Measurements from ENCODE around the gene DRP2.

Gene DRP2

DNA sequence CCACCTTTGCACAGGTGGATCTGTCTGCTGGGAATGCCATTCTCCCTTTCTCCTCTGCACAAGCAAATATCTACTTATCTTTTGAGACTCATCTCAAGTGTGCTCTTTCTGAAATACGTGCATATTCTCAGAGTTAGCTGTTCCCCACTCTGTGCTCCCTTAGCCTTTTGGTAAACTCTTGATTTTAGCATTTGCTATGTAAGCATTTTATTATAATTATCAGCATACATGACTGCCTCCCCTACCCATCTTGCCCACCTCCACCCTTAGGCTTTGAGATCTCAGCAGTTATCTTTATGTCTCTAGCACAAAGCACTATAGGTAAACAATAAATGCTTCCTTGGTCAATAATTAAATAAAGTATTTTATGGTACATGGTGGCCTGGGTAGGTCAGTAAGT, 11.5 kb downstream of the DRP2 start:
- Histone ChIP-seq H3K4me3 (ENCODE audit: low read depth in 1 of 5, low read length in 5 of 5) (no peak overlapping the region), H3K9ac (ENCODE audit: low read length in 5 of 5) (no peak overlapping the region), H3K4me1 (ENCODE audit: control insufficient read depth in 5 of 5, insufficient read depth in 5 of 5, low read length in 5 of 5) (no peaks in the 10 kb centered on the region), H3K9me3 (ENCODE audit: control insufficient read depth in 5 of 5, low read length in 5 of 5) (no peaks in the 10 kb centered on the region), H3K36me3 (ENCODE audit: control insufficient read depth in 5 of 5, insufficient read depth in 5 of 5, low read length in 5 of 5) (no peaks in the 10 kb centered on the region), H3K27me3 (ENCODE audit: control insufficient read depth in 5 of 5, insufficient read depth in 4 of 5, low read length in 5 of 5) (peaks cover 5 to 26% (median 17%) of the 10 kb centered on the region in 5 donors), H3K27ac (ENCODE audit: low read depth, low read length) (no peak overlapping the region)

DNA sequence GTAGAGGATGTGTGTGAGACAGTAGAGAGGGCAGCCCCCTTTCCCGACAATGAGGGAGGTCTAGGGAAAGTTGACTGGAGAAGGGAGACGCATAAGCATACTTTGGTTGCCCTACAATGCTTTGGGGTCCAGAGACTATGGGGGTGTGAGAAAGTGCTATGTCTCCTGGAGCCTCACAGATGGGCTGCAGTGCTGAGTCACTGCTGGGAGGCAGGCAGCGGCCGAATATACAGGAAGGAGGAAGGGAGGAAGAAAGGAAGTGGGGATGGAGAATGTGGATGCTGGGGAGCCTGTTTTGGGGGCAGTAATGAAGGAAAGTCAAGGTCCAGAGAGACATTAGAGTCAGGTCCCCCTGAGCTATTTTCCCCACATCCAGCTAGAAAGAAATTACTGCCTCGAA, 12.7 kb downstream of the DRP2 start:
- no peaks in the 10 kb centered on the region for H3K9me3 ChIP-seq (ENCODE audit: control insufficient read depth in 5 of 5, low read length in 5 of 5)
- H3K36me3 ChIP-seq (ENCODE audit: control insufficient read depth in 5 of 5, insufficient read depth in 5 of 5, low read length in 5 of 5) = no peaks in the 10 kb centered on the region
- peaks cover 5 to 22% (median 19%) of the 10 kb centered on the region in 5 donors for H3K27me3 ChIP-seq (ENCODE audit: control insufficient read depth in 5 of 5, insufficient read depth in 4 of 5, low read length in 5 of 5)
- H3K4me1 ChIP-seq (ENCODE audit: control insufficient read depth in 5 of 5, insufficient read depth in 5 of 5, low read length in 5 of 5) = no peaks in the 10 kb centered on the region
- no peak overlapping the region for H3K4me3 ChIP-seq (ENCODE audit: low read depth in 1 of 5, low read length in 5 of 5)
- no peak overlapping the region for H3K27ac ChIP-seq (ENCODE audit: low read depth, low read length)
- no peak overlapping the region for H3K9ac ChIP-seq (ENCODE audit: low read length in 5 of 5)

DNA sequence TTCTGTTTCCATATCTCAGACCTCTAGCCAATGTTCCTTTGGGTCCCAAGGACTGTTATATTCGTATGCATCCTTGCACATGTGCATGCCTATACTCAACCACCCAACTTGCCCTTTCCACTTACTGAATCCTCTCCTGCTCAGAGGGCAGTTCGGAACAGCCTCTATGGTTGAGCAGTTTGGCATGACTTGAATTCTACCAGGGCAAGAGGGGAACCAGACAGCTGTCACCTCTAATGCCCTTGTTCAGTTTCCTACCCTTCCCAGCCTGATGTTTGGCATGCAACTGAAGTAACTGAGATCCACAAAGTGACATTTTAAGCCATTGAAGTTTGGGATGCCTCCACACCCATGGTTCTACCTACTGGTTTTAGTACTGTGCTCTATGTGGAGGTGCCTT, 17.5 kb downstream of the DRP2 start:
- Histone ChIP-seq H3K4me3 (ENCODE audit: low read depth in 1 of 5, low read length in 5 of 5) (no peak overlapping the region), H3K9me3 (ENCODE audit: control insufficient read depth in 5 of 5, low read length in 5 of 5) (no peaks in the 10 kb centered on the region), H3K36me3 (ENCODE audit: control insufficient read depth in 5 of 5, insufficient read depth in 5 of 5, low read length in 5 of 5) (no peaks in the 10 kb centered on the region), H3K9ac (ENCODE audit: low read length in 5 of 5) (no peak overlapping the region), H3K27ac (ENCODE audit: low read depth, low read length) (no peak overlapping the region), H3K27me3 (ENCODE audit: control insufficient read depth in 5 of 5, insufficient read depth in 4 of 5, low read length in 5 of 5) (peaks cover 0 to 21% (median 18%) of the 10 kb centered on the region in 5 donors), H3K4me1 (ENCODE audit: control insufficient read depth in 5 of 5, insufficient read depth in 5 of 5, low read length in 5 of 5) (no peaks in the 10 kb centered on the region)

DNA sequence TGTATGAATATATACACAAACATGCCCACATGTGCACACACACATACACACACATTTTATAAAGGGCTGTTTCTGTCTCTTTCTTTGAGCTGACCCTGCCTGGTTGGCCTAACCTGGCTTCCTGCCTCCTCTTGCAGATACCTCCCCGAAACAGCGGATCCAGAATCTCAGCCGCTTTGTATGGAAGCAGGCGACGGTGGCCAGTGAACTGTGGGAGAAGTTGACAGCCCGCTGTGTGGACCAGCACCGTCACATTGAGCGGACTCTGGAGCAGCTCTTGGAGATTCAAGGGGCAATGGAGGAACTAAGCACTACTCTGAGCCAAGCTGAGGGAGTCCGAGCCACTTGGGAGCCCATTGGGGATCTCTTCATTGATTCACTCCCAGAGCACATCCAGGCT, 21.9 kb downstream of the DRP2 start:
- no peaks in the 10 kb centered on the region for H3K36me3 ChIP-seq (ENCODE audit: control insufficient read depth in 5 of 5, insufficient read depth in 5 of 5, low read length in 5 of 5)
- no peaks in the 10 kb centered on the region for H3K4me1 ChIP-seq (ENCODE audit: control insufficient read depth in 5 of 5, insufficient read depth in 5 of 5, low read length in 5 of 5)
- peaks cover 0 to 7% (median 6%) of the 10 kb centered on the region in 5 donors for H3K27me3 ChIP-seq (ENCODE audit: control insufficient read depth in 5 of 5, insufficient read depth in 4 of 5, low read length in 5 of 5)
- peaks cover 0 to 3% (median 0%) of the 10 kb centered on the region in 5 donors for H3K9me3 ChIP-seq (ENCODE audit: control insufficient read depth in 5 of 5, low read length in 5 of 5)
- H3K9ac ChIP-seq (ENCODE audit: low read length in 5 of 5) = no peak overlapping the region
- no peak overlapping the region for H3K27ac ChIP-seq (ENCODE audit: low read depth, low read length)
- H3K4me3 ChIP-seq (ENCODE audit: low read depth in 1 of 5, low read length in 5 of 5) = no peak overlapping the region

DNA sequence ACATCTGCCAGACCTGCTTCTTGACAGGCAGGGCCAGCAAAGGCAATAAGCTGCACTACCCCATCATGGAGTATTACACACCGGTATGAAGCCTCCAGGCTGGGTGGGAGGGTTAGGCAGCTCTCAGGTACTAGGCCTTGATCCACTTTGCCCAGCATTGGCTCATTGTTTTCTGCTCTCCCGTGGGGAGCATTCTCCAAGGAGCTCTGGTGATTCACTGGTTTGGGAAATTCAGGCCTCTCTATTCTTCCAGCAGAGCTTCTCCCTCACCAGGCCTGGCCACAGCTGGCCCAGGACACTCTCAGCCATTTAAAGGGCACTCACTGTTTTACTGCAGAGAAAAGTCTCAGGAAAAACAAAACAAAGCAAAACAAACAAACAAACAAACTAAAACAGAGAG, 33.0 kb downstream of the DRP2 start:
- H3K4me3 ChIP-seq (ENCODE audit: low read depth in 1 of 5, low read length in 5 of 5) = no peak overlapping the region
- no peak overlapping the region for H3K9ac ChIP-seq (ENCODE audit: low read length in 5 of 5)
- H3K27me3 ChIP-seq (ENCODE audit: control insufficient read depth in 5 of 5, insufficient read depth in 4 of 5, low read length in 5 of 5) = peaks cover 3 to 20% (median 8%) of the 10 kb centered on the region in 5 donors
- H3K4me1 ChIP-seq (ENCODE audit: control insufficient read depth in 5 of 5, insufficient read depth in 5 of 5, low read length in 5 of 5) = no peaks in the 10 kb centered on the region
- no peaks in the 10 kb centered on the region for H3K36me3 ChIP-seq (ENCODE audit: control insufficient read depth in 5 of 5, insufficient read depth in 5 of 5, low read length in 5 of 5)
- H3K27ac ChIP-seq (ENCODE audit: low read depth, low read length) = no peak overlapping the region
- H3K9me3 ChIP-seq (ENCODE audit: control insufficient read depth in 5 of 5, low read length in 5 of 5) = no peaks in the 10 kb centered on the region

DNA sequence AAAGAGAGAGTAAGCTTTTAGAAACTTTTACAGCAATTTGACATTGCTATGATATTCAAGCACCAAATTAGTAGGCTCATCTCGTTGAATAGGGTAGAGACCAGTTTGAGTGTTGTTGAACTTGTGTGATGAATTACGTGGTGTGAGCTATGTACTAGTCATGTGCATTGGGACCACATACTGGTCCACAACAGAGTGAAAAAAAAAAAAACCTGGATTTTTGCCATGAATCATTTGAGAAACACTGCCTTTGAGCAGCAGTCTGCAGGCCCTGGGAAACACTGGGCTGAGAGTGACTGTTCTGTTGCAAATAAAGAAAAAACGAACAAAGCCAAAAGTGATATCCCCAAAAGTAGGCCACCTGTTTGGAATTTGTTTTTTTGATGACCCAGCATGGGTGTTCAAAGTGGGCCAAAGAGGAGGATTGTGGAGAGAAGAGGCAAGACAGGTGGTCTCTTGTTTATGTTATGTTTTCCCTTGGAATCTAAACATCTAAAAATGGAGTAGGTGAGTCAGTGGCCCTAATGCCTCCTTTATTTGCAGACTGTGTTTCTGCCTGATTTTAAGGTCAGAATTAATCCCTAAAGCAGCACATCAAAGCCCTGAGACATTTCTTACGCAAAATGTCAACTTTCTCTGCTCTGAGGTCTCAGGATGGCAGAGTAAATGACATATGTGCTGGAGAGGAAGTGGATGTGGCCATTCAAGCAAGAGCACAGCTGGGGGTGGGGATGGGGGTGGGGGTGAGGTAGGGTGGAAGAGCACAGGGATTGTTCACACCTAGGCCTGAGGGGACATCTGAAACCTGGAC, 38.1 kb downstream of the DRP2 start:
- H3K4me1 ChIP-seq (ENCODE audit: control insufficient read depth in 5 of 5, insufficient read depth in 5 of 5, low read length in 5 of 5) = no peaks in the 10 kb centered on the region
- no peak overlapping the region for H3K4me3 ChIP-seq (ENCODE audit: low read depth in 1 of 5, low read length in 5 of 5)
- H3K27me3 ChIP-seq (ENCODE audit: control insufficient read depth in 5 of 5, insufficient read depth in 4 of 5, low read length in 5 of 5) = peaks cover 8 to 30% (median 15%) of the 10 kb centered on the region in 5 donors
- H3K9me3 ChIP-seq (ENCODE audit: control insufficient read depth in 5 of 5, low read length in 5 of 5) = no peaks in the 10 kb centered on the region
- no peak overlapping the region for H3K27ac ChIP-seq (ENCODE audit: low read depth, low read length)
- no peaks in the 10 kb centered on the region for H3K36me3 ChIP-seq (ENCODE audit: control insufficient read depth in 5 of 5, insufficient read depth in 5 of 5, low read length in 5 of 5)
- no peak overlapping the region for H3K9ac ChIP-seq (ENCODE audit: low read length in 5 of 5)

DNA sequence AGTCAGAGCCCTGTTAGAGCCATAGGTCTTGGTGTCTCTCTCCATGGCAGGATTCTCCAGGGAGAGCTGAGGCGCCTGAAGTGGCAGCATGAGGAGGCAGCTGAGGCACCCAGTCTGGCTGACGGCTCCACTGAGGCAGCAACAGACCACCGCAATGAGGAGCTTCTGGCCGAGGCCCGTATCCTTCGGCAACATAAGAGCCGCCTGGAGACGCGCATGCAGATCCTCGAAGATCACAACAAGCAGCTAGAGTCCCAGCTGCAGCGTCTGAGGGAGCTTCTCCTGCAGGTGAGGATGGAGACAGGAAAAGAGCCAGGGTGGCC, 38.6 kb downstream of the DRP2 start:
- H3K4me3 ChIP-seq (ENCODE audit: low read depth in 1 of 5, low read length in 5 of 5) = no peak overlapping the region
- no peaks in the 10 kb centered on the region for H3K4me1 ChIP-seq (ENCODE audit: control insufficient read depth in 5 of 5, insufficient read depth in 5 of 5, low read length in 5 of 5)
- H3K9me3 ChIP-seq (ENCODE audit: control insufficient read depth in 5 of 5, low read length in 5 of 5) = no peaks in the 10 kb centered on the region
- H3K27ac ChIP-seq (ENCODE audit: low read depth, low read length) = no peak overlapping the region
- H3K36me3 ChIP-seq (ENCODE audit: control insufficient read depth in 5 of 5, insufficient read depth in 5 of 5, low read length in 5 of 5) = no peaks in the 10 kb centered on the region
- H3K9ac ChIP-seq (ENCODE audit: low read length in 5 of 5) = no peak overlapping the region
- H3K27me3 ChIP-seq (ENCODE audit: control insufficient read depth in 5 of 5, insufficient read depth in 4 of 5, low read length in 5 of 5) = peaks cover 8 to 32% (median 15%) of the 10 kb centered on the region in 5 donors

DNA sequence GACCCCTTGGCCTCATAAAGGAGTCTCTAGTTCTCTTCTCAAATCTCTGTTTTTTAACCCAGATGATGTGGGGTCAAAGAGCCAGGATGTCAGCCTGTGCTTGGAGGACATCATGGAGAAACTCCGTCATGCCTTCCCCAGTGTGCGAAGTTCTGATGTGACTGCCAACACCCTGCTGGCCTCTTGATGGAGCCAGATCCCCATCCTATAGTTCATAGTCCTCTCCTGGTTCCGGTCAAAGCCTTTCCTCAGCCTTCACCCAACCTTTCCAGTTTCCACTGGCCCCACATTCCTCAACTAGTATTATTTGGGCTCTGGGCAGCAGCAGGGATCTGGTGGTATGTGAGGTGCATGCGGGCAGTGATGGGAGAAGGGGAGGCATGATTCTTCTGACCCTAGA, 40.8 kb downstream of the DRP2 start:
- H3K36me3 ChIP-seq (ENCODE audit: control insufficient read depth in 5 of 5, insufficient read depth in 5 of 5, low read length in 5 of 5) = no peaks in the 10 kb centered on the region
- peaks cover 6 to 29% (median 15%) of the 10 kb centered on the region in 5 donors for H3K27me3 ChIP-seq (ENCODE audit: control insufficient read depth in 5 of 5, insufficient read depth in 4 of 5, low read length in 5 of 5)
- H3K4me3 ChIP-seq (ENCODE audit: low read depth in 1 of 5, low read length in 5 of 5) = no peak overlapping the region
- H3K27ac ChIP-seq (ENCODE audit: low read depth, low read length) = no peak overlapping the region
- no peaks in the 10 kb centered on the region for H3K9me3 ChIP-seq (ENCODE audit: control insufficient read depth in 5 of 5, low read length in 5 of 5)
- no peaks in the 10 kb centered on the region for H3K4me1 ChIP-seq (ENCODE audit: control insufficient read depth in 5 of 5, insufficient read depth in 5 of 5, low read length in 5 of 5)
- H3K9ac ChIP-seq (ENCODE audit: low read length in 5 of 5) = no peak overlapping the region

DNA sequence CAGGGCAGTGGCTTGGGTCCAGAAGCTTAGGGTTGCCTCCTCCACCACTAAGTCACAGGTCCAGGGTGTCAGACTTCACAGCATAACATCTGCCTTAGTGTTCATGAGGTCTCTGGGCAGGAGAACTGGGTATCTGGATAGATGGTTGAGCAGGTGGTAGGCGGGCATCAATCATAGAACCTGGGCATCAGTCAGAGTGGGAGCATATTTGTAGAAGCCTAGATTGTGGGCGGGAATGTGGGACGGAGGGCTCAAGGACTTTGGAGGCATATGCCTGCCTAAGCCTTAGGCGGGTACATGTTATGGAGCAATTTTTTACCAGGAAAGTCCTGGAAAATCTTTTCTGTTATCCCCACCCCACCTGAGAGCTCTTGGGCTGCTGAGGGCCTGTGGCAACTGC, 43.0 kb downstream of the DRP2 start:
- Histone ChIP-seq H3K9me3 (ENCODE audit: control insufficient read depth in 5 of 5, low read length in 5 of 5) (no peaks in the 10 kb centered on the region), H3K4me3 (ENCODE audit: low read depth in 1 of 5, low read length in 5 of 5) (no peak overlapping the region), H3K36me3 (ENCODE audit: control insufficient read depth in 5 of 5, insufficient read depth in 5 of 5, low read length in 5 of 5) (no peaks in the 10 kb centered on the region), H3K4me1 (ENCODE audit: control insufficient read depth in 5 of 5, insufficient read depth in 5 of 5, low read length in 5 of 5) (no peaks in the 10 kb centered on the region), H3K27me3 (ENCODE audit: control insufficient read depth in 5 of 5, insufficient read depth in 4 of 5, low read length in 5 of 5) (peaks cover 3 to 29% (median 16%) of the 10 kb centered on the region in 5 donors), H3K27ac (ENCODE audit: low read depth, low read length) (no peak overlapping the region), H3K9ac (ENCODE audit: low read length in 5 of 5) (no peak overlapping the region)

DNA sequence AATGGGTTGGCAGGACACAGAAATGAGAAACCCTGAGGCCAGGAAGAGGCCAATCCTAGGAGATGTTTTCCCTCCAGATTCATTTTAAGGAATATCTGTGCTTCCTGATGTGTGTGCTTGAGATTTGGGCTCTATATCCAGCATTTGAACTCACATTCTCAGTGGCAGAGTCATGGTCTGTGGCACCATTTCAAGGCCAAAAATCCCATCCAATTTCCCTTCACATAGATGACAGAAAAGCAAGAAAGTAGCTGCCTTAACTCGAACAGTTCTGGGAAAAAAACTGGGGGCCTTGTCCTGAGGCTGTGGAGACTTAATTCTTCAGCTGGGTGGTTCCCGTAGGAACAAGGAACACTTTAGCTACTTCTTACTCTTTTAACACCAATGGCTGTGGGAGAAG, 44.2 kb downstream of the DRP2 start:
- H3K9ac ChIP-seq (ENCODE audit: low read length in 5 of 5) = no peak overlapping the region
- H3K27ac ChIP-seq (ENCODE audit: low read depth, low read length) = no peak overlapping the region
- no peaks in the 10 kb centered on the region for H3K36me3 ChIP-seq (ENCODE audit: control insufficient read depth in 5 of 5, insufficient read depth in 5 of 5, low read length in 5 of 5)
- H3K4me3 ChIP-seq (ENCODE audit: low read depth in 1 of 5, low read length in 5 of 5) = no peak overlapping the region
- H3K4me1 ChIP-seq (ENCODE audit: control insufficient read depth in 5 of 5, insufficient read depth in 5 of 5, low read length in 5 of 5) = no peaks in the 10 kb centered on the region
- H3K9me3 ChIP-seq (ENCODE audit: control insufficient read depth in 5 of 5, low read length in 5 of 5) = no peaks in the 10 kb centered on the region
- H3K27me3 ChIP-seq (ENCODE audit: control insufficient read depth in 5 of 5, insufficient read depth in 4 of 5, low read length in 5 of 5) = peaks cover 3 to 31% (median 16%) of the 10 kb centered on the region in 5 donors
